T-helper 22 cell (primary cell): ENCODE measurements around the gene BAHD1.

ENCODE experiments used
- DNase-seq: peaks from one replicate; pipeline ENCODE4 v3.0.0-alpha.2; 2020; ENCODE audit warnings: low read depth

BAHD1 gene

GRCh38 chr15:40440743-40441564, at the start of gene BAHD1:
BAHD1 (plus strand) TSS chr15:40440953; CDS start chr15:40458465, 17,512 bp downstream.
- DNase-seq = peak; percentile 89

DNA sequence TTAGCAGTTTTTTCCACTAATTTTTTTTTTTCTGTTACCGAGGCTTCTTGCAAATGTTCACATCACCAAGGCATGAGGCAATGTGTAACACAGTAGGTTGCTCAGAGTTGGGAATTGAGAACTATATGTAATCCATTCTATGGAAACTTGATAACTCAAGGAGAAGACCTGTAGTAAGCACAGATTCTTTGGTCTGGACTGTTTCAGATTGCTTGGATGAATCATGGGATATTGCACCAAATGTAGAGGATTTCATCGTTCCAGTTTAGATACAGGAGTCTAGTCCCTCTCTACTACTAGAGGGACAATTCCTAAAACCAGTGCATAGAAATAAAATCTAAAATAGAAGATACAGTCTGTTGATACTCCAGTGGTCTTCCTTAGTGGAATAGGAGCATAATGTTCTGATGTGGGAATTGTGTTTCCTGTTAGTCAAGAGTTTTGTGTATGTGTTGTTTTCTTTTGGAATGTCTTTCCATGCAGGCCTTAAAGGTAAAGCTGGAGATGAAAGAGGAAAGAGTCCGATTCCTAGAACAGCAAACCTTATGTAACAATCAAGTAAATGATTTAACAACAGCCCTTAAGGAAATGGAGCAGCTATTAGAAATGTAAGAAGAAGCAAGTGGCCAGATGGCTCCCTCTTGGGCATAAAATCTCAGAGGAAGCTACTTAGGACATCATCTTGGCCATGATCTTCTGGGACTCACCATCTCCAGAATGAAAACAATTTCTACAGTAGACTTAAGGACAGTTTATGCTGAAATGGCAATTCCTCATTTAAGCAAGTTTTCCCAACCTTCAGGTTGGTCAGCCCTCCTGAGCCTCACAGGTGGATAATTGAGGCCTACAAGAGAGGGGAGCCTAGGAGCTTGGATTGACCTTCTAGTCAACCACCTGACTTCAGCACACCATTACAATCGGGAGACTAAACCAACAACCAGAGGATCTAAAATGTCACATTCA, 47.5 kb upstream of the BAHD1 start:
- no peak for DNase-seq

- no peak for DNase-seq
These were observed 42.9 kb upstream of the BAHD1 start for GRCh38 chr15:40397688-40398412.

- no peak for DNase-seq
These were observed 42.3 kb upstream of the BAHD1 start for GRCh38 chr15:40398413-40398873.

DNA sequence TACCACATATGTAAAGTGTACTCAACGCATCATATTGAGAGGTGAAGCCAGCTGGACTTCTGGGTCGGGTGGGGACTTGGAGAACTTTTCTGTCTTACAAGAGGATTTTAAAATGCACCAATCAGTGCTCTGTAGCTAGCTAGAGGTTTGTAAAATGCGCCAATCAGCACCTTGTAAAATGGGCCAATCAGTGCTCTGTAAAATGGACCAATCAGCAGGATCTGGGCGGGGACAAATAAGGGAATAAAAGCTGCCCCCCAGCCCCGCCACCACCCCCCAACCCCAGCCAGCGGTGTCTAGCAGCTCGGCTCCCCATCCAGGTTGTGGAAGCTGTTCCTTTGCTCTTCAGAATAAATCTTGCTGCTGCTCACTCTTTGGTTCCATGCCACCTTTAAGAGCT, 41.4 kb upstream of the BAHD1 start:
- DNase-seq = no peak

DNA sequence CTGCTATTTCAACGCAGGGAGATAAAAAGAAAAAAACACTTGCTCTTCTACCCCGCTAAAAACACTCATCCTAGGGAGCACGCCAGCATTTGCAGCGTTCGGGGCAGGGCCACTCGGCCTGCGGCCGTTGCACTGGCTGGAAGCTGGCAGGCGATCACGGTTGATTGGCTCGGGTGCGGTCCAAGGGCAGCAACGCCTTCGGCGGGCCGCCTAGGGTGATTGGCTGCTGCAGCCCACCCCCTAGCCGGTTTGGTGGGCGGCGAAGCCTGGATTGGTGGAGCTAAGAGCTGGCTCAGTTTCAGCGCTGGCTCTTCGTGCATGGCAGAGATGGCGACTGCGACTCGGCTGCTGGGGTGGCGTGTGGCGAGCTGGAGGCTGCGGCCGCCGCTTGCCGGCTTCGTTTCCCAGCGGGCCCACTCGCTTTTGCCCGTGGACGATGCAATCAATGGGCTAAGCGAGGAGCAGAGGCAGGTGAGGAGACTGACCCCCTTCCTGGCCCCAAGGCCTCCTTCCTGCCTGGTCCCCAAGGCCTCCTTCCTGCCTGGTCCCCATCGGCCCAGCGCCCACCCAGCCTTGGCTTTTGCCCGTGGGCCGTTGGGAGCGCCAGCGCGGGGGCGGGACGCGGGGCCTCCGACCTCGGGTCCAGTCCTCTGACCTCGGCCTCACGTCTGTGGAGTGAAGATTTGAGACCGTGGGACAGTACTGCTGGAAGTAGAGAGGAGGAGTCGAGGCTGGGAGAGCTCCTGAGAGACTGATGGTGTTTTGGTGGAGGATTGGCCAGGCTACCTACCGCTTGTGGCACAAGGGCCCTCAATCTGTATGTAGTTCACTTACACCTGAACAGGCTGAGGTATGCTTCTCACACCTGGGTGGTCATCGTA, 35.0 kb upstream of the BAHD1 start, which contains the start of gene IVD:
TSS of gene IVD (plus strand) at position 295 of the 881 bp plus-strand sequence. CDS start at position 328, 33 bp downstream.
- peak; percentile 75 for DNase-seq

DNA sequence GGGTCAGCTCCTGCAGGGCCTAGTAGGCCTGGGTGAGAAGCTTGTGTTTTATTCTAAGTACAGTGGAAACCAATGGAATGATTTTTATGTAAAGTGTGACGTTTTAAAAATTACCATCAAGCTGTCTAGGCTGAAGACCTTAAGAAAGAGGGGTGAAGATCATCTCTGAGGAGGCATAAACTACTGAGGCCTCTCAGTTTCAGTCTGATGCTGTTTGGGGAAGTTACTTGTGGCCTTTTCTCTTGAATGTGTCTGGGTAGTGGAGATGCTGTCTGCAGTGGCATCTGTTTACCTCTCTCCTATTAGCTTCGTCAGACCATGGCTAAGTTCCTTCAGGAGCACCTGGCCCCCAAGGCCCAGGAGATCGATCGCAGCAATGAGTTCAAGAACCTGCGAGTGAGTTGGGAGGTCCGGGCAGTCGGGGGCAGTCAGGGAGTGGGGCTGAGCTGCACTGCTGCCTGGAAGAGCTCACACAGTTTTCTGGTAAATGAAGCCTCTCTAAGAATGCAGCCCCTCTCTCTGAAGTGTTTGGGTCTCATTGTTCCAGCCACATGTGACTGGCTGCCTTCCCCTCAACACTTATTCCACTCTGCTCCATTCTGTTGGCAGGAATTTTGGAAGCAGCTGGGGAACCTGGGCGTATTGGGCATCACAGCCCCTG, 33.3 kb upstream of the BAHD1 start:
- DNase-seq = no peak

DNA sequence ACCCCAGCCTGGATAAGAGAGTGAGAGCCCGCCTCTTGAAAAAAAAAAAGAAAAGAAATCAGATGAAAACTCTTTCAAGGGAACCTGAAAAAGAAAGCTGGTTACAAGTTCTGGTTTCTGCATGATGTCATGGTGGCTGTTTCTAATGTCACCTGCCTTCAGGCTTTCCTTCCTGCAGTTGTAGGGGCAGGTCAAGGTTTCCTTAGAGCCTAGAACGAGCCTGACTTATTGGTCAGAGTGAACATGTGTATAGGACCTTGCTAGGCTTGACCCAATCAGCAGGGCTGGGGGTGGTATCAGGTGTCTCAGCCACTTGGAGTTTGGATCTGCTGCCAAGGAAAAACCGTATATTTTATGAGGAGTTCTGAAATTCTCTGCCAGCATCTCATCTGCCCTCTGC, 31.4 kb upstream of the BAHD1 start:
- no peak for DNase-seq

- no peak for DNase-seq
These were observed 30.3 kb upstream of the BAHD1 start for GRCh38 chr15:40410476-40410875.

DNA sequence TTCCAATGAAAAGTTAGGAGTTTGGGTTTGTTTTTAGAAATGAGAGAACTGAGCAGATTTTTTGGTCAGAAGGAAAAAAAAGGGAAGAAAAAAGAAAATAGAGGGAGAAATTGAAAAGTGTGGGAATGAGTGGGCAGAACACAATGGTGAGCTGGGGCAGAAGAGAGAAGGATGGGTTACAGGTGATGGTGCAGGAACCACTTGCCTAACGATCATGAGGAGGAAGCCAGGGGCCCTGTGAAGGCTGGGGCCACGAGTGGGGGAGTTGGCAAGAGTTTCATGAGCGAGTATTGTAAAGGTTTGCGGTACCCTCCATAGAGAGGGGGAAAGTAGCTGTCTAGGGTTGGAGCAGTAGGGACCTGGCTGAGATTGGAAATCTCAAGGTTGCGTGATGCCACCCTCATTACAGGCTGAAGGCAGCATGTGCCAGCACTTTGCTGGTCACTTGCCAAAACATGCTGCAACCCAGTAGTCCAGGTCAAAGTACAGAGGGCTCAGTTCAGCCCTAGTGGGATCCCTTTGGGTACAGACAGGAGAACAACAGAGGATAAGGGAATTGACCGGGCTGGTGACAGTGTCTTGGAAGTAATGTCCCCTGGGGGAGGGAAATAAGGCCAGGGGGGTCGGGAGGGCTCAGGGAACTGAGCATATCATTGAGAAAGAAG, 28.5 kb upstream of the BAHD1 start:
- no peak for DNase-seq

- no peak for DNase-seq
These were observed 27.7 kb upstream of the BAHD1 start for GRCh38 chr15:40413036-40413435.

DNA sequence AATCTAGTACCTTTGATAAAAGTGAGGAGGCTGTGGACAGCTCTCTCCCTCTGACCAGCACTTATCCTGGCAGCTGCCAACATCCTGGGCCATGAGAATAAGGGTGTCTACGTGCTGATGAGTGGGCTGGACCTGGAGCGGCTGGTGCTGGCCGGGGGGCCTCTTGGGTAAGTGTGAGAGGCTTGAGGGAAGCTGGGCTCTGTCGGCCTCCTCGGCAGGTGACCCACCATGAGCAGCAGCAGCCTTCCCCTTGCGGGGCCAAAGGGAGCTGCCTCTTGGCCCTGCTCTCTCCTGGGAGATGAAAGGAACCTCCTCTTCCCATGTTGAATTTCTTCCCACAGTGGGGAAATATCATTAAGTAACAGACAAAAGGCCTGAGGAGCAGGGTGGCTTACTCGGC, 25.9 kb upstream of the BAHD1 start:
- no peak for DNase-seq

GRCh38 chr15:40415226-40415625, 25.5 kb upstream of the BAHD1 start:
- no peak for DNase-seq

GRCh38 chr15:40416056-40416455, 24.7 kb upstream of the BAHD1 start:
- DNase-seq = no peak

DNA sequence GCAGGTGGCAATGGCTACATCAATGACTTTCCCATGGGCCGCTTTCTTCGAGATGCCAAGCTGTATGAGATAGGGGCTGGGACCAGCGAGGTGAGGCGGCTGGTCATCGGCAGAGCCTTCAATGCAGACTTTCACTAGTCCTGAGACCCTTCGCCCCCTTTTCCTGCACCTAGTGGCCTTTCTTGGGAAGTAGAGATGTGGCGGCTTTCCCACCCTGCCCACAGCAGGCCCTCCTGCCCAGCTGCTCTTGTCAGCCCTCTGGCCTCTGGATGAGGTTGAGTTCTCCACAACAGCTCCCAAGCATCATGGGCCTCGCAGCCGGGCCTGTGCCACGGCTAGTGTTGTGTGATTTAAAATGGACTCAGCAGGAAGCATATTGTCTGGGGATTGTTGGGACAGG, 22.6 kb upstream of the BAHD1 start:
- DNase-seq = no peak

DNA sequence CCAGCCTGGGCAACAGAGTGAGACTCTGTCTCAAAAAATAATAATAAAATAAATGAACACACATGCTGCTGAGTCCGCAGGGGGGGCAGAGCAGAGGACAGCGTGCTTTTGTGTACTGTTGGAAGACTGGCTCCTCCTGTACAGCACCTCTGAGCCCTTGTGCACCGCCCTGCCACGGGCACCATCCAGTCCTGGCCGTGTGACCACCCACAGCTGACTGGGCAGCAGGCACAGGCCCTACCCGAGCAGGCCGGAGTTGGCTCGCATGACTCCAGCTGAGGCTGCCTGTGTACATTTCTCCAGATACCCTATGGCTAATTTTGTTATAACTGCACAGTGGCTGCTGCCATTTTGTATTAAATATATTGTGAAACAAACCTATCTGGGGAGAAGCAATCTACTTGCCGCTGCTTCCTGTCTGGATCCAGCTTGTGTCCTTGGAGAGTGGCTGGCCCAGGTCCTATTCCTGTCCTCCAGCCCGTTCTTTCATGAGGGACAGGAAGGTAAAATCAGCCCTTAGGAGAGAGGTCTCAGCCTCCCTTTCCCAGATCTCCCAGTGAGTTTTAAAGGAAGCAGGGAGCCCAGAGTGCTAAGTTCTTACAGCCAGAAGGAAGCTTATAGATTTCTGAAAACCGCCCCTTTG, 20.6 kb upstream of the BAHD1 start:
- DNase-seq = no peak

- DNase-seq = no peak
These were observed 20.0 kb upstream of the BAHD1 start for GRCh38 chr15:40420793-40421192.

- DNase-seq = peak; percentile 50
These were observed 19.3 kb upstream of the BAHD1 start for GRCh38 chr15:40421246-40422157.
